CD4-positive, alpha-beta T cell treated with Interleukin-10 for 1 hour (primary cell): ENCODE results near the gene BCL2L2.

ENCODE experiments used
- DNase-seq: peaks from one replicate; pipeline ENCODE4 v3.0.0-alpha.2; 2020

The BCL2L2 gene

DNA sequence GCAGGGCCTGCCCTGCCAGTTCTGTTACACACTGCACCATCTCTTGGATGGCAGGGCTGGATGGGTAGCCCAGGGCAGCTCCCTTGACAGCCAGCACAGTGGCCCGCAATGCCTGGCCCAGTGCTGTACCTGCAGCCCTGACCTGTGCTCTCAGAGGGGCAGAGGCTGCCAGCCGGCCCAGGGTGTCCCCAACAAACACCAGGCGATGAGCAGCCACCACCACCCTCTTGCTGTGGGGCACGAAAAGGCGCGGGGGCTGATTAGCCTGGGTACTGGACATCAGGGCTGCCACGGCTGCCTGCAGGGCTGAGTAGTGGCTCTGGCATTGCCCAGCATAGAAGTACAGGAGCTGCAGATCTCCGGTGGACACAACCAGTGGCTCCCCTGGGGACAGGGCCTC is 50.6 kb downstream of the BCL2L2 start:
- DNase-seq, result no peak

DNA sequence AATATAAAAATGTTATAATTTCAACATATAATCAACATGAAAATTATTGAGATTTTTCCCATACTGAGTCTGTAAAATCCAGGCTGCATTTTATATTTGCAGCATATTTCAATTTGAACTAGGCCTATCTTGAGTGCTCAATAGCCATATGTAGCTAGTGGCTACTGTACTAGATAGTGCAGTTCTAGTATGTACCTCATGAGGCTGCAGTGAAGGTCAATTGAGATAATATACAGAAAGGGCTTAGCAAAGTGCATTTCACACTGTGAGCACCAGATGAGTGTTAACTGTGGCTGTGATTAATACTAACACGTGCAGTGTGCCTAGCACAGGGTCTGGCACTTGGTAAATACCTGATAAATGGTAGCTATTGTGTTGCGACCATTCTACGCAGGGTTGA is 51.4 kb downstream of the BCL2L2 start:
- DNase-seq, result no peak

DNA sequence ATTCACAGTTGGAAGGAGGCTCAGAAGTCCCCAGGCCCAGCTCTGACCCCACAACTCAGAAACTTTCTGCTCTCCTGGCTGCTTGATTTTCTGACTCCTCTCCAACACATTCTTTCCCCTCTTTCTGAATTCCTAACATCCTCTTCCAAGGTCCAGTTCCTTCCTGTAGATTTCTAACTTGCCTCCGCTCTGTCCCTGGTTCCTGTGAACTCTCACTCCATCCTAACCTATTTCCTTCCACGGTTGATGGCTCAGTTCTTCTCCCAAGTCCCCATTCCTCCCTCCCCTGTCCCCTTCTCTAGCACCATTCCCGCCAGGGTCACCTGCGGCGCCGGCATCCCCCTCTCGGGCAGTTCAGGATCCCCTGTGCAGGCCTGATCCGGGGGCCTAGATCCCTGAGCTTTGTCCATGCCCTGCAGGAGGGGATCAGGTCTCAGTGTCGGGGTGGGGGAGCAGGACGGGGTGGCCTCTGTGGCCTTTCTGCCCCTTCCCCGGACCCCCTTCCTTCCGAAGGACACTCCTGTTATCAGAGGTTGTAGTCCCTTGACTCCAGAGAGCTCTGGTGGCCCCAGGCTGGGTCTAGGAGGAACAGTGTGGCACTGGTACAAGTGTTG is 52.0 kb downstream of the BCL2L2 start:
- DNase-seq, result no peak

DNA sequence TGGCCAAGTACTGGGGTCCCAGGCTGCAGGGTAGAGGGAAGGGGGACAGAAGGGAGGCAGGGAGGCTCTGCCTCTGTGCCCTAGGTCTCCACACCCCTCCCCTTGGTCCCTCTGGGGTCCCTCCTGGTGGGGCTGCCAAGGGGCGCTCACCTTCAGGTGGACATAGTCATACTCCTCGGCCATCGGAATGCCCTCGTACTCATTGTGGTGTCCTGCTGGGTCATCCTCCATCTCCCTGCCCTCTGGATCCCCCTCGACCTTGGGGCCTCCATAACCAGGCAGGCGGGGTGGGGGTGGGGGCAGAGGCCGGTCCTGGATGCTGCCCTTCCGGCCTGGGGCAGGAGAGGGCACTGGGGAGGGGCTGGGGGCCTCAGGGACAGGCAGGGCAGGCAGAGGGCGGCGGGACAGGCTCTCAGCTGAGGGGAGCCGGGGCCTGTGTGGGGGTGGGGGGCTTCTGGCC is 52.6 kb downstream of the BCL2L2 start:
- no peak for DNase-seq

DNA sequence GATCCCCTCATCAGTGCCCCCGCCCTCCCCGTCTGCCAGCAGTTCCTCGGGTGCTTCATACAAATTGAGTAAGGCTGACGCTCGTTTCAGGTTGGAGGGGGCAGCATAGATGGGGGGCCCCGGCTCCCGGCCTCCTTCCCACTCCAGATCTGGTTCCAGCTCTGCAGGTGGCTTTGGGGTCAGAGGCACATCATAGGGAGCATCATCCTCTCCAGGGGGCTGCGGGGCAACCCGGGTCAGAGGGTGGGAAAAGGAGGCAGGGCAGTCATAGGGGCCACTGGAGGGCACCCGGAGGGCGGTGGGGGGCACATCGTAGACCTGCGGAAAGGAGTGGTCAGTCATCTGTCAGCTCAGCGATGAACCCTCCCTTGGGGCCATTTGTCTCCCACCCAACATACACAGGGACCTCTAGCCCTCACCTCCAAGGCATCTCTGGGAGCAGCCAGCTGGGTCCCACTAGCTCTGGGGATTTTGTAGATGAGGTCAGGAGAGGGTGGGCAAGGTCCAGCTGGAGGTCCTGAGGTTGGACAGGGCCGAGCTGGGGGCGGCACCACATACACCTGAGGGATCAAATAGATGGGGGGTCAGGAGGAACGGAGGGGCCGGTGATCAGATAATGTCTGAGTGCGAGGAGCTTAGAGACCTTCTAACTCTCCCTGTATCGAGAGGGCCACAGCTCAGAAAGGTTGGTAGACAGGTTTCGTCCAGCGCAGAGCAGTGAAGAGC is 53.3 kb downstream of the BCL2L2 start:
- DNase-seq, result no peak

DNA sequence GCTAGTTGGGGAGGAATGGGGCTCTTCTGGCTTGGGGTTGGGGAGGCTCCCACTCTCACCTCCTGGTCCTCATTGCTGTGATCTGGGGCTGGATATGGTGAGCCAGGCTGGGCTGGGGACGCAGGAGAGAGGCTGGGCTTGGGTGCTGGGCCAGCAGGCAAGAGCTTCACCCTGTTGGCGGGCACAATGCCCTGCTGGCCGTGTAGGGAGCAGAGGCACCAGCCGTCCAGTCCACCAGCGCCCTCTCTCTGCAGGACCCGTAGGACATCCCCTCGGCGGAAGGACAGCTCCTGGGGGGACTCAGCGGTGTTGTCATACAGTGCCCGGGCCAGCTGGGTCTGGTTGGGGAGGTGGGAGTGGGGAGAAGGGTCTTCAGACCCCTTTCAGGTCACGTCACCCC is 53.9 kb downstream of the BCL2L2 start:
- no peak for DNase-seq

DNA sequence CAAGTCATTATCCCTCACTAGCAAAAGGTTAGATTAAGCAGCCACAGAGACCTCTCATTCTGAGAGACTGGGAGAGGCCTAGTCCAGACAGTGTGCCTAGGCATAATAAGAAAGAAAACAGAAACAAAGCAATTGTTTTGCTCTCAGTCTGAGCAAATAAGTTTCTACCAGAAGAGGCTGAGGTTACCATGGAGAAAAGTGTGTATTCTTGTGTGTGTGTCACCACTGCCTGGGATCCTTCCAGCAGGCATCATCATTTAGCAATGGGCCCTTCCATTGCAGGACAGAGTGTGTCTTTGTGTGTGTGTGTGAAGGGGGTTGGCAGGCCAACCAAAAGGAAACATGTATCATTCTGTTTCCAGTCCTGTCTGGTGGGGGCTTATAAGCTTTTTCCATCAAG is 54.7 kb downstream of the BCL2L2 start:
- DNase-seq, result no peak
